PC-9 (cell line): ENCODE results near the gene TBC1D16.

Source experiments
- CTCF ChIP-seq: fragments of 200-600 bp; sonication (generic); conservative IDR thresholded peaks from 2 replicates; pipeline ENCODE4 v1.6.1; 2017; ENCODE audit warnings: mixed run types, antibody characterized with exemption, mild to moderate bottlenecking, moderate library complexity
- EZH2 ChIP-seq: fragments of 200-600 bp; sonication (generic); IDR thresholded peaks from 2 replicates; pipeline ENCODE4 v1.8.0; 2017; ENCODE audit warnings: antibody characterized with exemption, low read depth

GRCh38 chr17:79939094-79939435 is 96.6 kb downstream of the TBC1D16 start:
- TF ChIP-seq CTCF (no peak), EZH2 (no peak)
